GM19463 (cell line): ENCODE data around the gene PCSK2.

Source experiments
- ATAC-seq: cut with Tn5 transposase; IDR thresholded peaks from one replicate; pipeline ENCODE4 v1.9.1; 2021; ENCODE audit warnings: mild to moderate bottlenecking, moderate library complexity; ENCODE audit not compliant: unreplicated experiment

The PCSK2 gene

GRCh38 chr20:17530153-17530552 is 303.3 kb downstream of the PCSK2 start:
- no peak for ATAC-seq

- ATAC-seq, result peak; percentile 58
Measured at GRCh38 chr20:17530716-17531664, 304.1 kb downstream of the PCSK2 start, which contains the start of gene BFSP1. Gene BFSP1, minus strand, starts transcription at chr20:17531379. Its CDS starts 50 bp downstream, at chr20:17531329.

- no peak for ATAC-seq
Measured at GRCh38 chr20:17531665-17532025, 304.8 kb downstream of the PCSK2 start.

DNA sequence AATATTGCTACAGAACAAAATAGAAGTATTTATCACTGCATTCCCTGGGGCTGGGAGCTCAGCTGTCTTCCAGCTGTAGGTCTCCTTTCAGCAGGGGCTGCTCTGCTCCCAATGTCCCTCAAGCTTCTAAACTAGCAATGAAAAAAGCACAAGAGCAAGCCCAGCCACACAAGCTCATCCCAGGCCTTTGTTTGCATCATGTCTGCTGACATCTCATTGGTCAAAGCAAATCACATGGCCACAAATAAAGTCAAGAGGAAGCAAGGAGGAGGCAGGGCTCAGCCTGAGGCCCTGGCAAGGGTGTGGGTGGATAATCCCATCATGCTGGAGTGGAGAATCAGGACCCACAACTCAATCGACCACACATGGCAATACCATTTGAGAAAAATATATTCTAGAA is 306.6 kb downstream of the PCSK2 start:
- no peak for ATAC-seq

DNA sequence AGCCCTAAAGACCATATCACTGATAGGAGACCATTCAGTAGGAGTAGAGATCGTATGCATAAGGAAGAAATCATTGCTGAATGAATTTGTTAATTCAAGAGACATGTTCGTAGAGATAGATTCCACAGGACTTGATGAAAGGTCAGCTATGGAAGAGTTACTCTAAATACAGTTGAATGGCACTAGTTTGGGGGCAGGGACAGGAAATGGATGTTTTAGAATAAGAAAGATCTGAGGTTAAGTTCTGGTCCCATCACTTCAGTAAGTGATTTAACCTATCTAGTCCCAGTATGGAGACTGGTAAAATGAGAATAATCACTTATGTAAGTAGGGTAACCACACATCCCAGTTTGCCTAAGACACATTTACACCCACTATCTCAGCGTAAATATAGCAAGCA is 307.2 kb downstream of the PCSK2 start:
- ATAC-seq, result no peak
